Measurements from ENCODE around the gene DDIT3.

The DDIT3 gene

GRCh38 chr12:57549203-57549908 lies 29.0 kb upstream of the DDIT3 start:
- TF ChIP-seq MYC (IDR thresholded peaks at IDR 0.05; ENCODE audit: low read depth, low read length): no peak
- no peak for TF ChIP-seq POLR2A (IDR thresholded peaks at IDR 0.05; ENCODE audit: extremely low read depth, insufficient read length)
- TF ChIP-seq MAX (IDR thresholded peaks at IDR 0.05; ENCODE audit: low read depth, low read length): no peak
- TF ChIP-seq, protein P1, sequence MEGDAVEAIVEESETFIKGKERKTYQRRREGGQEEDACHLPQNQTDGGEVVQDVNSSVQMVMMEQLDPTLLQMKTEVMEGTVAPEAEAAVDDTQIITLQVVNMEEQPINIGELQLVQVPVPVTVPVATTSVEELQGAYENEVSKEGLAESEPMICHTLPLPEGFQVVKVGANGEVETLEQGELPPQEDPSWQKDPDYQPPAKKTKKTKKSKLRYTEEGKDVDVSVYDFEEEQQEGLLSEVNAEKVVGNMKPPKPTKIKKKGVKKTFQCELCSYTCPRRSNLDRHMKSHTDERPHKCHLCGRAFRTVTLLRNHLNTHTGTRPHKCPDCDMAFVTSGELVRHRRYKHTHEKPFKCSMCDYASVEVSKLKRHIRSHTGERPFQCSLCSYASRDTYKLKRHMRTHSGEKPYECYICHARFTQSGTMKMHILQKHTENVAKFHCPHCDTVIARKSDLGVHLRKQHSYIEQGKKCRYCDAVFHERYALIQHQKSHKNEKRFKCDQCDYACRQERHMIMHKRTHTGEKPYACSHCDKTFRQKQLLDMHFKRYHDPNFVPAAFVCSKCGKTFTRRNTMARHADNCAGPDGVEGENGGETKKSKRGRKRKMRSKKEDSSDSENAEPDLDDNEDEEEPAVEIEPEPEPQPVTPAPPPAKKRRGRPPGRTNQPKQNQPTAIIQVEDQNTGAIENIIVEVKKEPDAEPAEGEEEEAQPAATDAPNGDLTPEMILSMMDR (IDR thresholded peaks at IDR 0.05; ENCODE audit: low read depth, low read length): no peak
- DNase-seq (ENCODE audit: low read depth): no peak
- H3K4me3 ChIP-seq (ENCODE audit: low read depth, low read length): no peak overlapping the region

DNA sequence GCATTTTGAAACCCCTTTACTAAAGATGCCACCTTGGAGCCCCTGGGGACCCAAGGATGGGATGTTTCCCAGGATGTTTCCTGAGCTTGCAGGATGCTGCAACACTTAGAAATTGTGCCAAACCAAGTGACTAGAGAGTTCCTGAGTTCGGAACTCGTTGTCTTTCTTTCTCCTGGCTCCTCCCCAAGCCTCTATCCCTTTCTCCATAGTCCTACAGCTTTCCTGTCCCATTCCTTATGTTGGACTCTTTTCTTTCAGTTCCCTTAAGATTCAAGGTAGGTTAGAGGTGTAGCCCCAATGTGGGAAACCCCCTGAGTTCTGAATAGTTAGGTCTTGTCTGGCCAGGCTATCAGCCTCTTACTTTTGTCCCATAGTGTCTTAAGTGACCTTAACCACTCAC lies 28.2 kb upstream of the DDIT3 start:
- TF ChIP-seq MAX (IDR thresholded peaks at IDR 0.05; ENCODE audit: low read depth, low read length): no peak
- TF ChIP-seq POLR2A (IDR thresholded peaks at IDR 0.05; ENCODE audit: extremely low read depth, insufficient read length): no peak
- no peak for TF ChIP-seq MYC (IDR thresholded peaks at IDR 0.05; ENCODE audit: low read depth, low read length)
- TF ChIP-seq, protein P1 (IDR thresholded peaks at IDR 0.05; ENCODE audit: low read depth, low read length): no peak
- no peak for DNase-seq (ENCODE audit: low read depth)

GRCh38 chr12:57548013-57548315 lies 27.6 kb upstream of the DDIT3 start:
- no peak for DNase-seq (ENCODE audit: low read depth)
- TF ChIP-seq, protein P1 (IDR thresholded peaks at IDR 0.05; ENCODE audit: low read depth, low read length): no peak
- no peak for TF ChIP-seq MYC (IDR thresholded peaks at IDR 0.05; ENCODE audit: low read depth, low read length)
- no peak for TF ChIP-seq POLR2A (IDR thresholded peaks at IDR 0.05; ENCODE audit: extremely low read depth, insufficient read length)
- TF ChIP-seq MAX (IDR thresholded peaks at IDR 0.05; ENCODE audit: low read depth, low read length): no peak
- H3K4me3 ChIP-seq (ENCODE audit: low read depth, low read length): no peak overlapping the region

More for the DNA sequence above, 28.2 kb upstream of the DDIT3 start:
- H3K4me3 ChIP-seq (ENCODE audit: low read depth, low read length): no peak overlapping the region

DNA sequence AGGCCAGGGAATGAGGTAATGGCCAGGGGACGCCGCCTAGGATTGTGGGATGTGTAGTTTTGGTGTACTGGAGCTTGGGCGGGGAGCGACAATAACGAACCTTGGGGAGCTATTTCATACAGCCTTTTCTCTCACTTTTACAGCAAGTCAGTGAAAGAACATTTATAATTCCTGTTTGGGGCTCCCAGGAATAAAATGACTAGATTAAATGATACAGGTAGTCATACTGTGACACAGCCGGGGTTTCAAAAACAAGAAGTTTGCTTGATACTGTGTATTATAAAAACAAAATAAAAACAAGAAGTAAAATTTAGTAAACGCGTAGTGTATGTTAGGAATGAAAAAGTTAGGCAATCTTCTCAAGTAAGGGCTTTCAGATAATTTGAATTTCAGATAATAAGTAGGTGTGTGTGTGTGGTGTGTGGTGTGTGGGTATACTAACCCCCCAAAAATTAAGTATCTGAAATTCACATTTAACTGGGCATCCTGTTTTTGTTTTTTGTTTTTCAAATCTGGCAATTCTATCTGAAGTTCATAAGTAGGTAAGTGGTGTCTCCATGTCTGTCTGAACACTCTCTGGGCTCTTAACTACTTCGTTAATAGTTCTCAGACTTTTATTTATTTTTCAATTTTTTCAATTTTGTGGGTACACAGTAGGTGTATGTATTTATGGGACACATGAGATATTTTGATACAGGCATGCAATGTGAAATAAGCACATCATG lies 27.1 kb upstream of the DDIT3 start:
- no peak for DNase-seq (ENCODE audit: low read depth)
- TF ChIP-seq POLR2A (IDR thresholded peaks at IDR 0.05; ENCODE audit: extremely low read depth, insufficient read length) (no peak), MYC (IDR thresholded peaks at IDR 0.05; ENCODE audit: low read depth, low read length) (no peak), MAX (IDR thresholded peaks at IDR 0.05; ENCODE audit: low read depth, low read length) (no peak)
- TF ChIP-seq, protein P1 (IDR thresholded peaks at IDR 0.05; ENCODE audit: low read depth, low read length): no peak
- H3K4me3 ChIP-seq (ENCODE audit: low read depth, low read length): peak overlapping the region; percentile 83

- DNase-seq (ENCODE audit: low read depth): peak; percentile 99
- TF ChIP-seq, protein P1 (IDR thresholded peaks at IDR 0.05; ENCODE audit: low read depth, low read length): no peak
- TF ChIP-seq MYC (IDR thresholded peaks at IDR 0.05; ENCODE audit: low read depth, low read length) (no peak), POLR2A (IDR thresholded peaks at IDR 0.05; ENCODE audit: extremely low read depth, insufficient read length) (no peak), MAX (IDR thresholded peaks at IDR 0.05; ENCODE audit: low read depth, low read length) (no peak)
- H3K4me3 ChIP-seq (ENCODE audit: low read depth, low read length): peak within 1 kb of the TSS; percentile 83
These were observed 26.3 kb upstream of the DDIT3 start, which contains the start of gene DCTN2 for GRCh38 chr12:57546438-57547287. Gene DCTN2, minus strand, starts transcription at chr12:57547192. Its CDS starts 129 bp downstream, at chr12:57547063.

Measured in NB4 (cell line).